ENCODE data around the gene SH3BP2.

- TF ChIP-seq TAF1 (IDR thresholded peaks at IDR 0.05; ENCODE audit: borderline replicate concordance, low read depth, low read length) (no peak), TARDBP (IDR thresholded peaks at IDR 0.05; ENCODE audit: borderline replicate concordance) (no peak), POLR2A (IDR thresholded peaks at IDR 0.05; ENCODE audit: low read depth, low read length) (no peak), CTCF (IDR thresholded peaks at IDR 0.05 in 2 of 3, conservative IDR thresholded peaks at IDR 0.05 in 1 of 3; ENCODE audit: control insufficient read depth in 2 of 3, extremely low read depth in 1 of 3, insufficient read depth in 1 of 3, low read depth in 3 of 3, low read length in 3 of 3) (no peak), ZNF384 (IDR thresholded peaks at IDR 0.05; ENCODE audit: borderline replicate concordance, low read depth, low read length) (no peak), SPI1 (IDR thresholded peaks at IDR 0.05; ENCODE audit: borderline replicate concordance, insufficient read depth, low read depth, low read length) (no peak)
Observed at GRCh38 chr4:2867758-2868491, 75.0 kb downstream of the SH3BP2 start.
